Right atrium auricular region (tissue), 2 donors: ENCODE results near the gene COL15A1. TPM values are rescaled to one million over a fixed set of nuclear protein-coding genes. Genes with fewer than 3 reads are reported as not detected.
"Not testable (repeated sequence)": the region's sequence is repeated elsewhere in the genome, so short reads cannot be mapped to it uniquely, and the experiment has no call there.

Experiments used
- DNase-seq: peaks from one replicate; pipeline ENCODE4 v3.0.0-alpha.2; 2019; ENCODE audit warnings: low spot score
- H3K27ac ChIP-seq, 2 donors: fragments of 200-600 bp; sonication (generic); 1 replicate in 1 of 2; 2 replicates in 1 of 2; pipeline ENCODE4 v1.5.1; 2016 to 2019
- H3K27me3 ChIP-seq, 2 donors: fragments of 200-600 bp; sonication (generic); one replicate each; pipeline versions ENCODE4 v1.5.1 to v1.6.0; 2017 to 2019
- H3K36me3 ChIP-seq: fragments of 200-600 bp; sonication (generic); one replicate; pipeline ENCODE4 v1.5.1; 2016
- H3K4me1 ChIP-seq, 2 donors: fragments of 200-600 bp; sonication (generic); one replicate each; pipeline versions ENCODE4 v1.5.1 to v1.6.0; 2017 to 2019
- H3K4me3 ChIP-seq, 2 donors: fragments of 200-600 bp; sonication (generic); 1 replicate in 1 of 2; 2 replicates in 1 of 2; pipeline ENCODE4 v1.5.1; 2017 to 2019; ENCODE audit warnings: mild to moderate bottlenecking in 1 of 2, moderate library complexity in 1 of 2
- H3K9me3 ChIP-seq, 2 donors: fragments of 200-600 bp; sonication (generic); one replicate each; pipeline ENCODE4 v1.5.1; 2019
- total RNA-seq, 2 donors: library from RNA; depleted of rRNA; stranded (reverse); fragments of >200 nt; gene quantifications; one replicate each; pipeline ENCODE4 v1.1.0, GENCODE V29; 2016
- TF ChIP-seq, protein P1 (sequence below), 2 donors: fragments of 200-600 bp; sonication (generic); IDR thresholded peaks; one replicate each; pipeline ENCODE4 v1.5.1; 2019; ENCODE audit warnings: antibody characterized with exemption in 2 of 2

Gene COL15A1
- total RNA-seq, 2 donors from 2014 or later: 22.4 to 38.2 TPM

DNA sequence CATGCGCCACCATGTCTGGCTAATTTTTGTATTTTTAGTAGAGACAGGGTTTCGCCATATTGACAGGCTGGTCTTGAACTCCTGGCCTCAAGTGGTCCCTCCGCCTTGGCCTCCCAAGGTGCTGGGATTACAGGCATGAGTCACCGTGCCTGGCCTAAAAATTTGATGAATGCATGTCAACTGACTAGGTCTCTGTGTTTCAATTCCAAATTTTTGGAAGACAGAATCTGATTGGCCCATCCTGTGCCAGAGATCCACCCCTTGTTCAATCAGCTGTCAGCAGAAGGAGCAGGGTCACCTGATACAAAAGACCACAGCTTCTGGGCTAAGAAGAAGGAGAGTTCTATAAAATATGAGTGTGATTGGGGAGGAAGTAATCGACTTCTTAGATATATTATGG lies 43.5 kb upstream of the COL15A1 start:
- DNase-seq: no peak
- Histone ChIP-seq H3K9me3 (peaks cover 0 to 9% of the 10 kb centered on the region in 2 donors), H3K36me3 (no peaks in the 10 kb centered on the region), H3K27ac (no peak overlapping the region), H3K4me3 (no peak overlapping the region), H3K27me3 (no peaks in the 10 kb centered on the region), H3K4me1 (peaks cover 0 to 17% of the 10 kb centered on the region in 2 donors)
- TF ChIP-seq, protein P1, sequence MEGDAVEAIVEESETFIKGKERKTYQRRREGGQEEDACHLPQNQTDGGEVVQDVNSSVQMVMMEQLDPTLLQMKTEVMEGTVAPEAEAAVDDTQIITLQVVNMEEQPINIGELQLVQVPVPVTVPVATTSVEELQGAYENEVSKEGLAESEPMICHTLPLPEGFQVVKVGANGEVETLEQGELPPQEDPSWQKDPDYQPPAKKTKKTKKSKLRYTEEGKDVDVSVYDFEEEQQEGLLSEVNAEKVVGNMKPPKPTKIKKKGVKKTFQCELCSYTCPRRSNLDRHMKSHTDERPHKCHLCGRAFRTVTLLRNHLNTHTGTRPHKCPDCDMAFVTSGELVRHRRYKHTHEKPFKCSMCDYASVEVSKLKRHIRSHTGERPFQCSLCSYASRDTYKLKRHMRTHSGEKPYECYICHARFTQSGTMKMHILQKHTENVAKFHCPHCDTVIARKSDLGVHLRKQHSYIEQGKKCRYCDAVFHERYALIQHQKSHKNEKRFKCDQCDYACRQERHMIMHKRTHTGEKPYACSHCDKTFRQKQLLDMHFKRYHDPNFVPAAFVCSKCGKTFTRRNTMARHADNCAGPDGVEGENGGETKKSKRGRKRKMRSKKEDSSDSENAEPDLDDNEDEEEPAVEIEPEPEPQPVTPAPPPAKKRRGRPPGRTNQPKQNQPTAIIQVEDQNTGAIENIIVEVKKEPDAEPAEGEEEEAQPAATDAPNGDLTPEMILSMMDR (IDR thresholded peaks at IDR 0.05): no peak

DNA sequence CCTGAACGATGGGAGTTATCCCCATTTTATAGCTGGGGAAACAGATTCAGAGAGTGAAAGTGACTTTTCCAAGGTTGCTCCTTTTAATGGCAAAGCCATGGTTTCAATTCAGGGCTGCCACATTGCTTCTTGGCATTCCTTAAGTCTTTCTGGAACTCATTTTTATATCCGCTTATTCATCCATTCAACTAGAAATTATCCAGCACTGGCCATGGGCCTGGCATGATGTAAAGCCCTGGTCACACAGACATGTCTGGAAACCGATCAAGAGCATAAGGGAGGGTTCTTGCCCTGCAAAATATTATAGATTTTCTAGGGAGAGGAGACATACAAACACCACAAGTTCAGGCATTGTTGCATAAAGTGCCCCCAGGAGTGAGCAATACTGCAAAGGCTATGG lies 43.0 kb upstream of the COL15A1 start:
- H3K4me3 ChIP-seq: no peak overlapping the region
- H3K27ac ChIP-seq: no peak overlapping the region
- peaks cover 0 to 9% of the 10 kb centered on the region in 2 donors for H3K9me3 ChIP-seq
- H3K4me1 ChIP-seq: peaks cover 0 to 17% of the 10 kb centered on the region in 2 donors
- TF ChIP-seq, protein P1 (IDR thresholded peaks at IDR 0.05): no peak
- no peak for DNase-seq
- no peaks in the 10 kb centered on the region for H3K27me3 ChIP-seq
- no peaks in the 10 kb centered on the region for H3K36me3 ChIP-seq

DNA sequence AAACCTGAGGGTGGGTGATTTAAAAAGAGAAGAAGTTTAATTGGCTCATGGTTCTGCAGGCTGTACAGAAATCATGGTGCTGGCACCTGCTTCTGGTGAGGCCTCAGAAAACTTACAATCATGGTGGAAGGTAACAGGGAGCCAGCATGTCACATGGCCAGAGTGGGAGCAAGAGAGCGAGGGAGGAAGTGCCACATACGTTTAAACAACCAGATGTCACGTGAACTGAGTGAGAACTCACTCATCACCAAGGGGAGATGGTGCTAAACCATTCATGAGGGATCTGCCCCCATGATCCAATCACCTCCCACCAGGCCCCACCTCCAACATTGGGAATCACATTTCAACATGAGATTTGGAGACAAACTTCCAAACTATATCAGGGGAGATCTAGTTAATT lies 41.9 kb upstream of the COL15A1 start:
- not testable (repeated sequence) for H3K36me3 ChIP-seq, H3K4me3 ChIP-seq, H3K27me3 ChIP-seq, H3K27ac ChIP-seq, H3K9me3 ChIP-seq
- peaks cover 0 to 24% of the 10 kb centered on the region in 2 donors for H3K4me1 ChIP-seq
- DNase-seq: peak; percentile 11

DNA sequence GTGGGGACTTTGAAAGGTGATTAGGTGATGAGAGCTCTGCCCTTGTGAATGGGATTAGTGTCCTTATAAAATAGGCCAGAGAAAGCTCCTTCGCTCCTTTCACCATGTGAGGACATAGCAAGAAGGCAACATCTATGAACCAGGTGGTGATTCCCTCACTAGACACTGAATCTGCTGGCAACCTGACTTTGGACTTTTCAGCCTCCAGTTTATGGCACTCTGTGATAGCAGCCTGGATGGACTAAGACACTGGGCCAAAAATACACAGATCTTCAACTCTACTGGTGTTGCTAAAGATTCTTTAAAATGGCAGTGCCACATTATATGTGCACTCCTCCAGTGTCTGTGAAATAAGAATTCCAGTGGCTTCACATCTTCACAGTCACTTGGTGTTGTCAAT lies 41.2 kb upstream of the COL15A1 start:
- Histone ChIP-seq H3K36me3 (no peaks in the 10 kb centered on the region), H3K4me3 (no peak overlapping the region), H3K4me1 (peaks cover 0 to 29% of the 10 kb centered on the region in 2 donors), H3K27ac (no peak overlapping the region), H3K27me3 (no peaks in the 10 kb centered on the region), H3K9me3 (peaks cover 0 to 4% of the 10 kb centered on the region in 2 donors)
- DNase-seq: no peak
- TF ChIP-seq, protein P1 (IDR thresholded peaks at IDR 0.05): no peak

DNA sequence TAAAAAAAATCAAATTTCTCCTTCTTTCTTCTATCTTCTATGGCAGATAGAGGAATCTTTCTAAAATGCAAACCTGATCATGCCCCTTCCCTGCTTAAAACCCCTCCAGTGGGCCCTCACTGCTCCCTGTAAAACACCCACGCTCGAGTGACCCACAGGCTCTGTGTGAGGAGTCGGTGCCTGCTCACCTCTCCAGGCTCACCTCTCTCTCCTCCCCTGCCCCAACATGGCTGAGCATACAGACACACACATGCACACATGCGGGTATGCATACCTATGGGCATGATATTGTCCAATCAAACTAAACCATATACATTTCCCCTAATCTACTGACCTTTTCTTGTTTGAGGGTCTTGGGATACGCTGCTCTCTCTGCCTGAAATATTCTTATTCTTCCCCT lies 40.8 kb upstream of the COL15A1 start:
- Histone ChIP-seq H3K36me3 (no peaks in the 10 kb centered on the region), H3K27me3 (no peaks in the 10 kb centered on the region), H3K4me1 (peaks cover 0 to 31% of the 10 kb centered on the region in 2 donors), H3K9me3 (no peaks in the 10 kb centered on the region), H3K27ac (no peak overlapping the region), H3K4me3 (no peak overlapping the region)
- DNase-seq: peak; percentile 26
- TF ChIP-seq, protein P1 (IDR thresholded peaks at IDR 0.05): no peak

DNA sequence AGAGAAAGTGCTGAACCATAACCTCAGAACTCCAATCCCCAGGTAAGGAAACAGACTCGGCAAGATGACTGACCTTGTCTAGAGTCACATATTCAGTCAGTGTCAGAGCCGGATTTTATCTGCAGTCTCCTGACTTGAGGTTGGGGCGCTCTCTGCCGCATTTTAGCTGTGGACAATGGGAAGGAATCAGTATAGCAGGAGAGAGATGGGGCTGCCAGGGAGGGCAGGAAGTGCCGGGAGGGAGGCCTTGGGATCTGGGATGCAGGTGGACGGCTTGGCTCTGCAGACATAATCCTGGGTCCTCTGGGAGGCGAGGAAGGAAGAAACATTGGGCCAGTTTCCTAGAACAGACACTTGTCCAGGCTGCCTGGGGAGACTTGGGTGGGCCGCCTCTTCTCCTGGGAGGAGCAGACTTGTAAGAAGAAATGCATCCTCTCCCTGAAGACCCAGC lies 39.7 kb upstream of the COL15A1 start:
- Histone ChIP-seq H3K27me3 (no peaks in the 10 kb centered on the region), H3K27ac (no peak overlapping the region), H3K4me3 (no peak overlapping the region), H3K36me3 (no peaks in the 10 kb centered on the region), H3K4me1 (peaks cover 0 to 42% of the 10 kb centered on the region in 2 donors), H3K9me3 (no peaks in the 10 kb centered on the region)
- TF ChIP-seq, protein P1 (IDR thresholded peaks at IDR 0.05): no peak
- DNase-seq: peak; percentile 36
